ENCODE data around the gene FMN1.

FMN1 gene

GRCh38 chr15:33029109-33029652, 165.3 kb downstream of the FMN1 start:
- Histone ChIP-seq H3K36me3 (ENCODE audit: control insufficient read depth in 2 of 2, insufficient read depth in 2 of 2, low read length in 2 of 2) (no peaks in the 10 kb centered on the region), H3K9ac (ENCODE audit: low read depth in 1 of 2, low read length in 2 of 2) (peak overlapping the region in 1 of 2 donors; percentile 24), H3K4me3 (ENCODE audit: low read length in 2 of 2) (no peak overlapping the region), H3K27me3 (ENCODE audit: control insufficient read depth in 2 of 2, insufficient read depth in 2 of 2, low read length in 2 of 2) (no peaks in the 10 kb centered on the region), H3K27ac (ENCODE audit: low read depth in 2 of 2, low read length in 2 of 2) (peak overlapping the region; percentile 61 to 63), H3K9me3 (ENCODE audit: control insufficient read depth in 2 of 2, low read length in 2 of 2) (no peaks in the 10 kb centered on the region), H3K4me1 (ENCODE audit: control insufficient read depth in 2 of 2, insufficient read depth in 2 of 2, low read length in 2 of 2) (peaks cover 14 to 33% of the 10 kb centered on the region in 2 donors)

- Histone ChIP-seq H3K9ac (ENCODE audit: low read depth in 1 of 2, low read length in 2 of 2) (peak overlapping the region in 1 of 2 donors; percentile 10), H3K9me3 (ENCODE audit: control insufficient read depth in 2 of 2, low read length in 2 of 2) (no peaks in the 10 kb centered on the region), H3K27me3 (ENCODE audit: control insufficient read depth in 2 of 2, insufficient read depth in 2 of 2, low read length in 2 of 2) (no peaks in the 10 kb centered on the region), H3K36me3 (ENCODE audit: control insufficient read depth in 2 of 2, insufficient read depth in 2 of 2, low read length in 2 of 2) (no peaks in the 10 kb centered on the region), H3K4me1 (ENCODE audit: control insufficient read depth in 2 of 2, insufficient read depth in 2 of 2, low read length in 2 of 2) (peaks cover 8 to 28% of the 10 kb centered on the region in 2 donors), H3K27ac (ENCODE audit: low read depth in 2 of 2, low read length in 2 of 2) (peak overlapping the region; percentile 61 to 63), H3K4me3 (ENCODE audit: low read length in 2 of 2) (no peak overlapping the region)
These were observed 166.0 kb downstream of the FMN1 start for GRCh38 chr15:33028495-33028894.

GRCh38 chr15:33027306-33028035, 167.0 kb downstream of the FMN1 start:
- no peaks in the 10 kb centered on the region for H3K9me3 ChIP-seq (ENCODE audit: control insufficient read depth in 2 of 2, low read length in 2 of 2)
- H3K9ac ChIP-seq (ENCODE audit: low read depth in 1 of 2, low read length in 2 of 2) = no peak overlapping the region
- peaks cover 8 to 28% of the 10 kb centered on the region in 2 donors for H3K4me1 ChIP-seq (ENCODE audit: control insufficient read depth in 2 of 2, insufficient read depth in 2 of 2, low read length in 2 of 2)
- H3K4me3 ChIP-seq (ENCODE audit: low read length in 2 of 2) = no peak overlapping the region
- H3K36me3 ChIP-seq (ENCODE audit: control insufficient read depth in 2 of 2, insufficient read depth in 2 of 2, low read length in 2 of 2) = no peaks in the 10 kb centered on the region
- H3K27me3 ChIP-seq (ENCODE audit: control insufficient read depth in 2 of 2, insufficient read depth in 2 of 2, low read length in 2 of 2) = no peaks in the 10 kb centered on the region
- H3K27ac ChIP-seq (ENCODE audit: low read depth in 2 of 2, low read length in 2 of 2) = peak overlapping the region in 1 of 2 donors; percentile 5

- peaks cover 8 to 27% of the 10 kb centered on the region in 2 donors for H3K4me1 ChIP-seq (ENCODE audit: control insufficient read depth in 2 of 2, insufficient read depth in 2 of 2, low read length in 2 of 2)
These were observed 167.9 kb downstream of the FMN1 start for GRCh38 chr15:33026614-33027013.

GRCh38 chr15:33022629-33023028, 171.9 kb downstream of the FMN1 start:
- H3K9me3 ChIP-seq (ENCODE audit: control insufficient read depth in 2 of 2, low read length in 2 of 2) = no peaks in the 10 kb centered on the region
- no peaks in the 10 kb centered on the region for H3K36me3 ChIP-seq (ENCODE audit: control insufficient read depth in 2 of 2, insufficient read depth in 2 of 2, low read length in 2 of 2)
- H3K27me3 ChIP-seq (ENCODE audit: control insufficient read depth in 2 of 2, insufficient read depth in 2 of 2, low read length in 2 of 2) = no peaks in the 10 kb centered on the region
- H3K9ac ChIP-seq (ENCODE audit: low read depth in 1 of 2, low read length in 2 of 2) = no peak overlapping the region
- no peak overlapping the region for H3K4me3 ChIP-seq (ENCODE audit: low read length in 2 of 2)
- H3K4me1 ChIP-seq (ENCODE audit: control insufficient read depth in 2 of 2, insufficient read depth in 2 of 2, low read length in 2 of 2) = peaks cover 0 to 7% of the 10 kb centered on the region in 2 donors
- peak overlapping the region in 1 of 2 donors; percentile 5 for H3K27ac ChIP-seq (ENCODE audit: low read depth in 2 of 2, low read length in 2 of 2)

More at GRCh38 chr15:33026614-33027013, 167.9 kb downstream of the FMN1 start:
- H3K36me3 ChIP-seq (ENCODE audit: control insufficient read depth in 2 of 2, insufficient read depth in 2 of 2, low read length in 2 of 2) = no peaks in the 10 kb centered on the region
- no peak overlapping the region for H3K9ac ChIP-seq (ENCODE audit: low read depth in 1 of 2, low read length in 2 of 2)
- H3K4me3 ChIP-seq (ENCODE audit: low read length in 2 of 2) = no peak overlapping the region
- peak overlapping the region; percentile 2 to 32 for H3K27ac ChIP-seq (ENCODE audit: low read depth in 2 of 2, low read length in 2 of 2)
- no peaks in the 10 kb centered on the region for H3K9me3 ChIP-seq (ENCODE audit: control insufficient read depth in 2 of 2, low read length in 2 of 2)
- H3K27me3 ChIP-seq (ENCODE audit: control insufficient read depth in 2 of 2, insufficient read depth in 2 of 2, low read length in 2 of 2) = no peaks in the 10 kb centered on the region

- no peaks in the 10 kb centered on the region for H3K27me3 ChIP-seq (ENCODE audit: control insufficient read depth in 2 of 2, insufficient read depth in 2 of 2, low read length in 2 of 2)
- no peak overlapping the region for H3K4me3 ChIP-seq (ENCODE audit: low read length in 2 of 2)
- H3K27ac ChIP-seq (ENCODE audit: low read depth in 2 of 2, low read length in 2 of 2) = no peak overlapping the region
- no peaks in the 10 kb centered on the region for H3K9me3 ChIP-seq (ENCODE audit: control insufficient read depth in 2 of 2, low read length in 2 of 2)
- H3K36me3 ChIP-seq (ENCODE audit: control insufficient read depth in 2 of 2, insufficient read depth in 2 of 2, low read length in 2 of 2) = no peaks in the 10 kb centered on the region
- peaks cover 0 to 4% of the 10 kb centered on the region in 2 donors for H3K4me1 ChIP-seq (ENCODE audit: control insufficient read depth in 2 of 2, insufficient read depth in 2 of 2, low read length in 2 of 2)
- H3K9ac ChIP-seq (ENCODE audit: low read depth in 1 of 2, low read length in 2 of 2) = no peak overlapping the region
These were observed 172.6 kb downstream of the FMN1 start for GRCh38 chr15:33021806-33022389.

GRCh38 chr15:33019354-33019981, 175.0 kb downstream of the FMN1 start:
- Histone ChIP-seq H3K9me3 (ENCODE audit: control insufficient read depth in 2 of 2, low read length in 2 of 2) (no peaks in the 10 kb centered on the region), H3K27ac (ENCODE audit: low read depth in 2 of 2, low read length in 2 of 2) (no peak overlapping the region), H3K4me3 (ENCODE audit: low read length in 2 of 2) (no peak overlapping the region), H3K27me3 (ENCODE audit: control insufficient read depth in 2 of 2, insufficient read depth in 2 of 2, low read length in 2 of 2) (no peaks in the 10 kb centered on the region), H3K9ac (ENCODE audit: low read depth in 1 of 2, low read length in 2 of 2) (no peak overlapping the region), H3K4me1 (ENCODE audit: control insufficient read depth in 2 of 2, insufficient read depth in 2 of 2, low read length in 2 of 2) (no peaks in the 10 kb centered on the region), H3K36me3 (ENCODE audit: control insufficient read depth in 2 of 2, insufficient read depth in 2 of 2, low read length in 2 of 2) (no peaks in the 10 kb centered on the region)

- no peak overlapping the region for H3K27ac ChIP-seq (ENCODE audit: low read depth in 2 of 2, low read length in 2 of 2)
- H3K4me1 ChIP-seq (ENCODE audit: control insufficient read depth in 2 of 2, insufficient read depth in 2 of 2, low read length in 2 of 2) = no peaks in the 10 kb centered on the region
- H3K4me3 ChIP-seq (ENCODE audit: low read length in 2 of 2) = no peak overlapping the region
- no peaks in the 10 kb centered on the region for H3K9me3 ChIP-seq (ENCODE audit: control insufficient read depth in 2 of 2, low read length in 2 of 2)
- H3K9ac ChIP-seq (ENCODE audit: low read depth in 1 of 2, low read length in 2 of 2) = no peak overlapping the region
- no peaks in the 10 kb centered on the region for H3K27me3 ChIP-seq (ENCODE audit: control insufficient read depth in 2 of 2, insufficient read depth in 2 of 2, low read length in 2 of 2)
- no peaks in the 10 kb centered on the region for H3K36me3 ChIP-seq (ENCODE audit: control insufficient read depth in 2 of 2, insufficient read depth in 2 of 2, low read length in 2 of 2)
These were observed 178.0 kb downstream of the FMN1 start for GRCh38 chr15:33016405-33017024.

GRCh38 chr15:33014586-33014985, 179.9 kb downstream of the FMN1 start:
- Histone ChIP-seq H3K4me3 (ENCODE audit: low read length in 2 of 2) (no peak overlapping the region), H3K36me3 (ENCODE audit: control insufficient read depth in 2 of 2, insufficient read depth in 2 of 2, low read length in 2 of 2) (no peaks in the 10 kb centered on the region), H3K9me3 (ENCODE audit: control insufficient read depth in 2 of 2, low read length in 2 of 2) (no peaks in the 10 kb centered on the region), H3K9ac (ENCODE audit: low read depth in 1 of 2, low read length in 2 of 2) (no peak overlapping the region), H3K27ac (ENCODE audit: low read depth in 2 of 2, low read length in 2 of 2) (no peak overlapping the region), H3K27me3 (ENCODE audit: control insufficient read depth in 2 of 2, insufficient read depth in 2 of 2, low read length in 2 of 2) (no peaks in the 10 kb centered on the region), H3K4me1 (ENCODE audit: control insufficient read depth in 2 of 2, insufficient read depth in 2 of 2, low read length in 2 of 2) (no peaks in the 10 kb centered on the region)
